Measurements from ENCODE around the gene ITGA3.

GRCh38 chr17:50051606-50052005, 4.3 kb upstream of the ITGA3 start:
- TF ChIP-seq CTCF (IDR thresholded peaks at IDR 0.05) = no peak
- TF ChIP-seq REST (IDR thresholded peaks at IDR 0.05; ENCODE audit: low read depth, low read length) = no peak
- TF ChIP-seq TAF1 (IDR thresholded peaks at IDR 0.05; ENCODE audit: borderline replicate concordance, low read depth, low read length) = no peak
- TF ChIP-seq RAD21 (IDR thresholded peaks at IDR 0.05; ENCODE audit: low read length) = no peak
- no peak for TF ChIP-seq GABPA (IDR thresholded peaks at IDR 0.05; ENCODE audit: low read depth)
- TF ChIP-seq TCF12 (IDR thresholded peaks at IDR 0.05) = no peak
- no peak for TF ChIP-seq USF1 (IDR thresholded peaks at IDR 0.05; ENCODE audit: borderline replicate concordance, low read depth)
- TF ChIP-seq GATA2 (CRISPR knock-in tag; IDR thresholded peaks at IDR 0.05) = no peak
- no peak for TF ChIP-seq NRF1 (IDR thresholded peaks at IDR 0.05; ENCODE audit: low read depth, low read length)
- no peak for TF ChIP-seq USF2 (IDR thresholded peaks at IDR 0.05; ENCODE audit: borderline replicate concordance, low read depth, low read length)
